Sigmoid colon (tissue), 4 donors: ENCODE results near the gene CA6.

Experiments
- POLR2A ChIP-seq, 2 donors: fragments of 450-650 bp; IDR thresholded peaks; one replicate each; pipeline ENCODE4 v1.6.1; 2016; ENCODE audit warnings: antibody characterized with exemption in 2 of 2, mild to moderate bottlenecking in 2 of 2, moderate library complexity in 2 of 2
- POLR2AphosphoS5 ChIP-seq, 4 donors: sonication (generic); formaldehyde crosslinking; IDR thresholded peaks; one replicate each; pipeline ENCODE4 v1.6.1; 2017; ENCODE audit warnings: antibody characterized with exemption in 4 of 4

DNA sequence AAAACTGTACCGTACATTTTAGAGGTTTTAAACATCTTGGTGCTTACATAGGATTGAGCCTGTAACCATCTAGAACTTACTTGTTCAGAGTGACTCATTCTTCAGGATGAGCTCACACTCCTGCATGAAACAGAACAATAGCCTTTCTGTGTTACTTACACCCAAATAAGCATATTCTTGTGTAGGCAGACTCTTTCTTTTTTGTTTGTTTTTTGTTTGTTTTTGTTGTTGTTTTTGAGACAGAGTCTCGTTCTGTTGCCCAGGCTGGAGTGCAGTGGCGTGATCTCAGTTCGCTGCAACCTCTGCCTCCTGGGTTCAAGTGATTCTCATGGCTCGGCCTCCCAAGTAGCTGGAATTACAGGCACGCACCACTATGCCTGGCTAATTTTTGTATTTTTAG lies 3.8 kb upstream of the CA6 start:
- TF ChIP-seq POLR2A (IDR thresholded peaks at IDR 0.05) (no peak), POLR2AphosphoS5 (IDR thresholded peaks at IDR 0.05) (no peak)
